ENCODE data around the gene STARD6. TPM values are rescaled to one million over a fixed set of nuclear protein-coding genes. Genes with fewer than 3 reads are reported as not detected.

The STARD6 gene
- polyA plus RNA-seq, 1 of the 3 experiments (the other 2 are of a cell fraction), result not detected

- TF ChIP-seq, protein P1, sequence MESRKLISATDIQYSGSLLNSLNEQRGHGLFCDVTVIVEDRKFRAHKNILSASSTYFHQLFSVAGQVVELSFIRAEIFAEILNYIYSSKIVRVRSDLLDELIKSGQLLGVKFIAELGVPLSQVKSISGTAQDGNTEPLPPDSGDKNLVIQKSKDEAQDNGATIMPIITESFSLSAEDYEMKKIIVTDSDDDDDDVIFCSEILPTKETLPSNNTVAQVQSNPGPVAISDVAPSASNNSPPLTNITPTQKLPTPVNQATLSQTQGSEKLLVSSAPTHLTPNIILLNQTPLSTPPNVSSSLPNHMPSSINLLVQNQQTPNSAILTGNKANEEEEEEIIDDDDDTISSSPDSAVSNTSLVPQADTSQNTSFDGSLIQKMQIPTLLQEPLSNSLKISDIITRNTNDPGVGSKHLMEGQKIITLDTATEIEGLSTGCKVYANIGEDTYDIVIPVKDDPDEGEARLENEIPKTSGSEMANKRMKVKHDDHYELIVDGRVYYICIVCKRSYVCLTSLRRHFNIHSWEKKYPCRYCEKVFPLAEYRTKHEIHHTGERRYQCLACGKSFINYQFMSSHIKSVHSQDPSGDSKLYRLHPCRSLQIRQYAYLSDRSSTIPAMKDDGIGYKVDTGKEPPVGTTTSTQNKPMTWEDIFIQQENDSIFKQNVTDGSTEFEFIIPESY (IDR thresholded peaks at IDR 0.05; ENCODE audit: borderline replicate concordance, low read depth), result no peak
- TF ChIP-seq FOXM1 (IDR thresholded peaks at IDR 0.05; ENCODE audit: low read depth) (no peak), RFX5 (IDR thresholded peaks at IDR 0.05; ENCODE audit: low read length) (no peak), MEF2A (IDR thresholded peaks at IDR 0.05; ENCODE audit: borderline replicate concordance, low read depth) (no peak), YY1 (IDR thresholded peaks at IDR 0.05; ENCODE audit: low read depth) (no peak), RCOR1 (IDR thresholded peaks at IDR 0.05; ENCODE audit: low read length) (no peak), NRF1 (IDR thresholded peaks at IDR 0.05; ENCODE audit: low read depth, low read length) (no peak)
- TF ChIP-seq, protein P2, sequence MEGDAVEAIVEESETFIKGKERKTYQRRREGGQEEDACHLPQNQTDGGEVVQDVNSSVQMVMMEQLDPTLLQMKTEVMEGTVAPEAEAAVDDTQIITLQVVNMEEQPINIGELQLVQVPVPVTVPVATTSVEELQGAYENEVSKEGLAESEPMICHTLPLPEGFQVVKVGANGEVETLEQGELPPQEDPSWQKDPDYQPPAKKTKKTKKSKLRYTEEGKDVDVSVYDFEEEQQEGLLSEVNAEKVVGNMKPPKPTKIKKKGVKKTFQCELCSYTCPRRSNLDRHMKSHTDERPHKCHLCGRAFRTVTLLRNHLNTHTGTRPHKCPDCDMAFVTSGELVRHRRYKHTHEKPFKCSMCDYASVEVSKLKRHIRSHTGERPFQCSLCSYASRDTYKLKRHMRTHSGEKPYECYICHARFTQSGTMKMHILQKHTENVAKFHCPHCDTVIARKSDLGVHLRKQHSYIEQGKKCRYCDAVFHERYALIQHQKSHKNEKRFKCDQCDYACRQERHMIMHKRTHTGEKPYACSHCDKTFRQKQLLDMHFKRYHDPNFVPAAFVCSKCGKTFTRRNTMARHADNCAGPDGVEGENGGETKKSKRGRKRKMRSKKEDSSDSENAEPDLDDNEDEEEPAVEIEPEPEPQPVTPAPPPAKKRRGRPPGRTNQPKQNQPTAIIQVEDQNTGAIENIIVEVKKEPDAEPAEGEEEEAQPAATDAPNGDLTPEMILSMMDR (IDR thresholded peaks at IDR 0.05), result no peak
- TF ChIP-seq, protein P3, sequence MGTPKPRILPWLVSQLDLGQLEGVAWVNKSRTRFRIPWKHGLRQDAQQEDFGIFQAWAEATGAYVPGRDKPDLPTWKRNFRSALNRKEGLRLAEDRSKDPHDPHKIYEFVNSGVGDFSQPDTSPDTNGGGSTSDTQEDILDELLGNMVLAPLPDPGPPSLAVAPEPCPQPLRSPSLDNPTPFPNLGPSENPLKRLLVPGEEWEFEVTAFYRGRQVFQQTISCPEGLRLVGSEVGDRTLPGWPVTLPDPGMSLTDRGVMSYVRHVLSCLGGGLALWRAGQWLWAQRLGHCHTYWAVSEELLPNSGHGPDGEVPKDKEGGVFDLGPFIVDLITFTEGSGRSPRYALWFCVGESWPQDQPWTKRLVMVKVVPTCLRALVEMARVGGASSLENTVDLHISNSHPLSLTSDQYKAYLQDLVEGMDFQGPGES (IDR thresholded peaks at IDR 0.05; ENCODE audit: low read depth, low read length), result no peak
These were observed 25.1 kb upstream of the STARD6 start (continued) for GRCh38 chr18:54382733-54383252.

DNA sequence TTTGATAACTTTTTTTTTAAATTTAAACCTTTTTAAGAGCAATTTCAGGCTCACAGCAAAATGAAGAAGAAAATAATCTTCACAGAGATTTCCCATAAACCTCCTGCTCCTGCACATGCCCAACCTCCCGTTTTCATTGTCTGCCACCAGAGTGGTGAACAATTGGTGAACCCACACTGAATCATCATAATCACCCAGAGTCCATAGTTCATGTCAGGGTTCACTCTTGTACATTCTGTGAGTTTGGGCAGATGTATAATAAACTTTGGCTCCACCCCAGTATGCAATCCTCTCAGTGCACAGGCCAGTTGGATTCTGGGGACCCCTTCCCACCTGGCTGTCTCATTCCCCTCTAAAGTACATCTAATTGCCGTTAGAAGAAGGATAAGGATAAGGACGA is 24.4 kb upstream of the STARD6 start:
- Histone ChIP-seq H3K79me2 (ENCODE audit: insufficient read depth) (no peaks in the 10 kb centered on the region), H3F3A (replicated peaks; ENCODE audit: insufficient read depth) (no peaks in the 10 kb centered on the region), H3K27ac (ENCODE audit: low read depth in 2 of 2, low read length in 1 of 2) (no peak overlapping the region), H3K36me3 (replicated peaks in 1 of 2; ENCODE audit: control insufficient read depth in 1 of 2, insufficient read depth in 2 of 2, low read length in 1 of 2) (peaks cover 5 to 6% of the 10 kb centered on the region in 2 experiments), H2AFZ (ENCODE audit: low read depth) (no peak overlapping the region), H3K4me2 (no peak overlapping the region), H3K27me3 (ENCODE audit: insufficient read depth) (no peaks in the 10 kb centered on the region), H3K4me3 (ENCODE audit: low read depth in 2 of 2, low read length in 1 of 2) (no peak overlapping the region), H3K9me3 (no peaks in the 10 kb centered on the region), H3K9me2 (no peaks in the 10 kb centered on the region), H3K4me1 (ENCODE audit: control insufficient read depth in 1 of 2, insufficient read depth in 2 of 2, low read depth in 1 of 2, low read length in 1 of 2) (no peaks in the 10 kb centered on the region), H4K20me1 (ENCODE audit: insufficient read depth) (no peaks in the 10 kb centered on the region), H3K9ac (no peak overlapping the region)
- CTCF ChIA-PET, result interaction anchor here (0.8 to 2.6 kb wide), 3 partner anchors 11 to 24 kb away, joined by 3 to 8 read pairs (median 3); partner anchors contain the start of genes C18orf54 and STARD6
- POLR2A ChIA-PET, result no interaction called here
- 95% methylated on average over 3 of the region's 3 CpGs for WGBS (ENCODE audit: low lambda C conversion rate)
- no peak for DNase-seq
- TF ChIP-seq EP300 (IDR thresholded peaks at IDR 0.05; ENCODE audit: borderline replicate concordance in 1 of 2, low read depth in 1 of 2, low read length in 1 of 2) (no peak), REST (IDR thresholded peaks at IDR 0.05; ENCODE audit: low read depth, low read length) (no peak), TEAD4 (IDR thresholded peaks at IDR 0.05; ENCODE audit: borderline replicate concordance, insufficient read depth) (no peak), RAD21 (IDR thresholded peaks at IDR 0.05; ENCODE audit: low read length) (no peak), RXRA (IDR thresholded peaks at IDR 0.05; ENCODE audit: borderline replicate concordance, low read depth) (no peak), NRF1 (IDR thresholded peaks at IDR 0.05; ENCODE audit: low read depth, low read length) (no peak), TCF12 (IDR thresholded peaks at IDR 0.05) (no peak), TAF1 (IDR thresholded peaks at IDR 0.05; ENCODE audit: borderline replicate concordance, low read depth, low read length) (no peak)
- TF ChIP-seq, protein P4, sequence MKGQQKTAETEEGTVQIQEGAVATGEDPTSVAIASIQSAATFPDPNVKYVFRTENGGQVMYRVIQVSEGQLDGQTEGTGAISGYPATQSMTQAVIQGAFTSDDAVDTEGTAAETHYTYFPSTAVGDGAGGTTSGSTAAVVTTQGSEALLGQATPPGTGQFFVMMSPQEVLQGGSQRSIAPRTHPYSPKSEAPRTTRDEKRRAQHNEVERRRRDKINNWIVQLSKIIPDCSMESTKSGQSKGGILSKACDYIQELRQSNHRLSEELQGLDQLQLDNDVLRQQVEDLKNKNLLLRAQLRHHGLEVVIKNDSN (IDR thresholded peaks at IDR 0.05; ENCODE audit: borderline replicate concordance, low read depth), result no peak
- TF ChIP-seq, protein P1 (IDR thresholded peaks at IDR 0.05; ENCODE audit: borderline replicate concordance, low read depth), result no peak
- TF ChIP-seq, protein P5, sequence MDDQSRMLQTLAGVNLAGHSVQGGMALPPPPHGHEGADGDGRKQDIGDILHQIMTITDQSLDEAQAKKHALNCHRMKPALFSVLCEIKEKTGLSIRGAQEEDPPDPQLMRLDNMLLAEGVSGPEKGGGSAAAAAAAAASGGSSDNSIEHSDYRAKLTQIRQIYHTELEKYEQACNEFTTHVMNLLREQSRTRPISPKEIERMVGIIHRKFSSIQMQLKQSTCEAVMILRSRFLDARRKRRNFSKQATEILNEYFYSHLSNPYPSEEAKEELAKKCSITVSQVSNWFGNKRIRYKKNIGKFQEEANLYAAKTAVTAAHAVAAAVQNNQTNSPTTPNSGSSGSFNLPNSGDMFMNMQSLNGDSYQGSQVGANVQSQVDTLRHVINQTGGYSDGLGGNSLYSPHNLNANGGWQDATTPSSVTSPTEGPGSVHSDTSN (IDR thresholded peaks at IDR 0.05), result no peak

Measured in SK-N-SH (cell line).